Transverse colon (tissue), 4 donors: Measurements from ENCODE around the gene MAD2L1BP. TPM values are rescaled to one million over a fixed set of nuclear protein-coding genes. Genes with fewer than 3 reads are reported as not detected.

Experiments used
- DNase-seq: peaks from one replicate; pipeline ENCODE4 v3.0.0-alpha.2; 2019
- H3K27ac ChIP-seq, 4 donors: fragments of 200-600 bp; sonication (generic); 2 replicates each; pipeline ENCODE4 v1.5.1; 2016 to 2018; ENCODE audit warnings: inconsistent platforms in 4 of 4
- H3K27me3 ChIP-seq: fragments of 200-600 bp; sonication (generic); 2 replicates; pipeline ENCODE4 v1.5.1; 2017; ENCODE audit warnings: inconsistent platforms
- H3K36me3 ChIP-seq, 4 donors: fragments of 200-600 bp; sonication (generic); 2 replicates each; pipeline ENCODE4 v1.5.1; 2017 to 2019; ENCODE audit warnings: inconsistent platforms in 4 of 4
- H3K4me1 ChIP-seq, 4 donors: fragments of 200-600 bp; sonication (generic); 2 replicates each; pipeline ENCODE4 v1.5.1; 2017 to 2020; ENCODE audit warnings: inconsistent platforms in 4 of 4
- H3K4me3 ChIP-seq, 4 donors: fragments of 200-600 bp; sonication (generic); 1 replicate in 1 of 4; 2 replicates in 3 of 4; pipeline versions ENCODE4 v1.5.1 to v1.6.1; 2017 to 2019; ENCODE audit warnings: inconsistent platforms in 4 of 4
- H3K9me3 ChIP-seq, 2 donors: fragments of 200-600 bp; sonication (generic); 2 replicates each; pipeline ENCODE4 v1.5.1; 2017 to 2019; ENCODE audit warnings: inconsistent platforms in 2 of 2
- CTCF ChIP-seq, 5 experiments: fragments of 200-600 bp in 3 of 5; fragments of 450-650 bp in 2 of 5; sonication (generic) in 3 of 5; IDR thresholded peaks; 1 replicate in 2 of 5; 2 replicates in 3 of 5; pipeline ENCODE4 v1.5.1; 2016 to 2017; ENCODE audit warnings: antibody characterized with exemption in 5 of 5, inconsistent platforms in 3 of 5, mild to moderate bottlenecking in 2 of 5, moderate library complexity in 1 of 5
- EP300 ChIP-seq: sonication (generic); formaldehyde crosslinking; IDR thresholded peaks from one replicate; pipeline ENCODE4 v1.6.1; 2017; ENCODE audit warnings: antibody characterized with exemption, low read depth
- POLR2A ChIP-seq: fragments of 450-650 bp; IDR thresholded peaks from one replicate; pipeline ENCODE4 v1.6.1; 2016; ENCODE audit warnings: antibody characterized with exemption, mild to moderate bottlenecking, moderate library complexity
- POLR2AphosphoS5 ChIP-seq, 3 donors: sonication (generic); formaldehyde crosslinking; IDR thresholded peaks; one replicate each; pipeline ENCODE4 v1.6.1; 2016; ENCODE audit warnings: antibody characterized with exemption in 3 of 3
- WGBS, 2 donors: methylation state at CpG; one replicate each; pipeline ENCODE4 v1.1.5; 2018; ENCODE audit warnings: low coverage in 1 of 2; 5-methylcytosine and 5-hydroxymethylcytosine counted together
- in situ Hi-C, 4 donors: fragments of 200-750 bp; cut with MboI; loops; one replicate each; pipeline versions ENCODE4 v1.15.0 to v1.15.1; 2017; ENCODE audit warnings: low sequenced_read_pairs in 3 of 4, low pct_ligation_motif_present in 1 of 4, low pct_unique_long_range_greater_than_20kb in 1 of 4
- intact Hi-C: fragments of 100-400 bp; cut with DNase I; formaldehyde crosslinking; loops from one replicate; pipeline ENCODE4 v1.15.1; 2023; ENCODE audit warnings: low total_unique reads
- total RNA-seq, 4 donors: library from RNA; depleted of rRNA; stranded (reverse); fragments of >200 nt; gene quantifications; one replicate each; pipeline ENCODE4 v1.1.0, GENCODE V29; 2016

MAD2L1BP gene
- total RNA-seq, 4 donors from 2014 or later, result 10.0 to 61.0 (median 42.4) TPM

- intact Hi-C loops, result loop anchor here (5.0 kb wide), 2 partner anchors 92 to 412 kb away; no protein-coding TSS in a partner anchor
These were observed 29.7 kb downstream of the MAD2L1BP start for GRCh38 chr6:43665376-43665775.

DNA sequence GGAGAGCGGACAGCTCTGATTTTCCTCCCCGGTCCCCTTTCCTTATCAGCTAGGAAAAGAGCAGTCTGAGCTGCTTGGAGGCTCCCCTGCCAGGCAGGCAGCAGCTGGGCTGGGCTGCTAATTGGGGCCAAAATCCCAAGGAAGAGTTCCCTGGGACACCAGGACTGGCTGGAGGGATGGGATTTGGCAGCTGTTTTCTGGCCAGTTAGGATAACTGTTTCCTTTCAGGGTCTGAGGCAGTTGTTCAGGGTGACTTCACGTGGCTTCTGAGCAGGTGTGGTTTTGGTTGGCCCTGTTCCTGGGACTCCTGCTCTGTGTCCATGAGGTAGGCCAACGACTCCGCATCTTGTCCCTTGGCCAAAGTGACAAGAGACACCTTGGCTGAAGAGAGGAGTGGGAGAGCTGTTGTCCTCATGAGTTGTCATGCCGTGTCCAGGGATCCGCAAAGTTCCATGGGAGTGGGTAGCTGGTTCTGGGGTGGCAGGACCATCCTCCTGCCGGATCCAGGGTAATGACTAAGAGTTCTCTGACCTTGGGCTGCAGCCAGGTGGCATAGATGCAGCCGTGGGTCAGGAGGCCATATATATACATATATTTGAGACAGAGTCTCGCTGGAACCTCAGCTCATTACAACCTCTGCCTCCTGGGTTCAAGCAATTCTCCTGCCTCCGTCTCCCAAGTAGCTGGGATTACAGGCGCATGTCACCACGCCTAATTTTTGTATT is 30.7 kb downstream of the MAD2L1BP start:
- TF ChIP-seq POLR2A (no peak), EP300 (no peak), CTCF (IDR thresholded peaks at IDR 0.05) (no peak), POLR2AphosphoS5 (IDR thresholded peaks at IDR 0.05) (no peak)
- Histone ChIP-seq H3K9me3 (no peaks in the 10 kb centered on the region), H3K27me3 (no peaks in the 10 kb centered on the region), H3K36me3 (peaks cover 0 to 3% (median 0%) of the 10 kb centered on the region in 4 donors), H3K4me1 (peaks cover 12 to 34% (median 24%) of the 10 kb centered on the region in 4 donors), H3K4me3 (no peak overlapping the region), H3K27ac (no peak overlapping the region)
- in situ Hi-C loops (loop anchor here (10.0 to 25.0 kb wide), 4 partner anchors 96 to 421 kb away; partner anchors contain the start of gene VEGFA (in 2 of the 4)), intact Hi-C loops (loop anchor here (5.0 kb wide), 2 partner anchors 91 to 411 kb away; no protein-coding TSS in a partner anchor)
- 53 to 68% methylated on average over 4 to 13 of the region's 13 CpGs for WGBS, 2 donors
- DNase-seq, result no peak

More at GRCh38 chr6:43665376-43665775, 29.7 kb downstream of the MAD2L1BP start:
- DNase-seq, result no peak
- Histone ChIP-seq H3K36me3 (no peaks in the 10 kb centered on the region), H3K4me3 (no peak overlapping the region), H3K9me3 (no peaks in the 10 kb centered on the region), H3K27ac (no peak overlapping the region), H3K4me1 (peaks cover 12 to 33% (median 24%) of the 10 kb centered on the region in 4 donors), H3K27me3 (no peaks in the 10 kb centered on the region)
- in situ Hi-C loops, result loop anchor here (10.0 to 25.0 kb wide), 4 partner anchors 97 to 422 kb away; partner anchors contain the start of gene VEGFA (in 2 of the 4)
- WGBS, 2 donors, result 89% methylated on average over 1 of the region's 1 CpG; no CpG with 5 or more reads in 1 of the 2 donors
- TF ChIP-seq EP300, result no peak

DNA sequence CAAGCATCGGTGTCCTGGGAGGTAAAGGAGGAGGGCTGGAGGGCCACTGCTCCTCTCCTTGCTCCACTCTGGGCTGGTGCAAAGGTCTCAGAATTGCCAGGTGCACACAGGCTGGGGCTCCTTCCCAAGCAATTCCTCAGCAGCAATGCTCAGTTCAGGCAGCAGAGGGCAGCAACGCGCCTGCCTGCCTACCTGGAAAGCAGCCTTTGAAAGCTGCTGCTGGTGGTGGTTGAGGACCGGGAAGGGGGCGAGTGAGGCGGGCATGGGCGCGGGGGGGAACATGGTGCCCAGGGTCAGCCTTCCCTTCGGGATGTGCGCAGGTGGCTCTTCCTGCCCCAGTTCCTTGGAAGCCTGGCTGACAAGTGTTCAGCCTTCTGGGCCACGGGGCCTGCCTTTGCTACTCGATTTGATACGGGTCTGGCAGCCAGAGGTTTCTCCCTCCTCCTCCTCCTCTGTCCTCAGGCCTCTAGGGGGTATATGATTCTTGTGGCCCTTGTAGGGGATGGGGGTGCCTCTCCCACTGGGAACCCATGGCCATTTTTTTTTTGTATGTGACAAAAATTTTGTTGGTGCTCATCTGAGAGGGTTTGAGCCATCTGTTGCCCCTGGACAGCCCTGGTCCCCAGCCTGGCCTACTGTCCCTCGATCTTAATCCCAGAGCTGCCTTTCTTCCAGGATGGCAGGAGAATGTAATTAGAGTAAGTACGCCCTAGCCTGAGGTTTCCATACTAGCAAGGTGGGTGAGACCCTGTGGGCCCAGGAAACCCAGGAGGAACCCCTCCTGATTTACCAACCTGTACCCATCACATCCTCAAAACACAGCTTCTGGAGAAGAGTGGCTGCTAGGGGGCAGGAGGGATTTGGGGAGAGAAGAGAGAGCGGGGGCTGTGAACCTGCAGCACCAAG is 31.9 kb downstream of the MAD2L1BP start:
- in situ Hi-C loops (loop anchor here (10.0 to 25.0 kb wide), 4 partner anchors 95 to 420 kb away; partner anchors contain the start of gene VEGFA (in 2 of the 4)), intact Hi-C loops (loop anchor here (5.0 kb wide), 2 partner anchors 90 to 410 kb away; no protein-coding TSS in a partner anchor)
- no peaks in the 10 kb centered on the region for H3K27me3 ChIP-seq
- H3K9me3 ChIP-seq, result no peaks in the 10 kb centered on the region
- peak; percentile 93 for DNase-seq
- peaks cover 12 to 45% (median 33%) of the 10 kb centered on the region in 4 donors for H3K4me1 ChIP-seq
- TF ChIP-seq POLR2AphosphoS5 (IDR thresholded peaks at IDR 0.05), result peak in 2 of 3 donors; percentile 34 to 49
- TF ChIP-seq CTCF (IDR thresholded peaks at IDR 0.05), result peak; percentile 93 to 98 (median 95)
- no peak for TF ChIP-seq EP300
- peak; percentile 40 for TF ChIP-seq POLR2A
- peak overlapping the region in 2 of 4 donors; percentile 39 to 40 for H3K27ac ChIP-seq
- H3K4me3 ChIP-seq, result peak overlapping the region in 1 of 4 donors; percentile 7
- 0 to 9% methylated on average over 1 to 16 of the region's 16 CpGs for WGBS, 2 donors
- H3K36me3 ChIP-seq, result peaks cover 0 to 4% (median 0%) of the 10 kb centered on the region in 4 donors

DNA sequence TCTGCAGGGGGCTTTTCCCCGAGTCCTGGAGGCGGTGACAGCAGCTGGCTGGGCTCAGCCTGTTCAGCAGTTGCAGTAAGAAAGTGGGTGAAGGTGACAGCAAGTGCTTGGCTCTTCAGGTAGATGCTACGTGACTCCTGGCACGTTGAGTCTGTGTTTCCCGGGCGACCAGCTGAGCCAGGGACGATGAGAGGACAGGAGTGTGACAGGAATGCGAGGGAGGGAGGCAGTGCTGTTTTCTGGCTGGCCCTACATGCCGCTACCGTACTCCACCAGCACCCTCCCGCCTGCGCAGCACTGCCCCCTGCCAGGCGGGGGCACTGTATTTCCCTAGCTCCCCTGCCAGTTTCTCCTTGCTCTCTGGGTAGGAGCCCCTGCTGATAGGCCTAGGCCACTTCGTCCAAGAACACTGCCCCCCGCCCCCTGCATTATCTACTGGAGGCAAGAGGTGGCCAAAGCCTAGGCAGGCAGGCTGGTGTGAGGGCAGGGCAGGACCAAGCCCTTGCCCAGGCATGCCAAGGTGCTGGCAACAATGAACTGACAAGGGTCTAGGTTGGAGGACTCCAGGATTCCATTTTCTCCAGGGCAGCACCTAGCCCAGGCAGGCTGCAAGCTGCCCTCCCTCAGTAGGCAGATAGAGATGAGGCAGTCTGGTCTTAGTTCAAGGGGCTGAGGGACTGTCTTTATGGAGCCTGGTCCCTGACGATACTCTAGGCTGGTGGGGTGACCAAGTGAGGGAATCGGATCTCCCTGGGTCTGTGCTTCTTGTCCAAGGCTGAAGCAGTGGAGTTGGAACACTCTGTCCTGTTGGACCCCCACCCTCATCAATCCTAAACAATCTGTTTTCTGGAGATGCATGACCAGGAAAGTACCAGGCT is 32.8 kb downstream of the MAD2L1BP start:
- Histone ChIP-seq H3K4me3 (no peak overlapping the region), H3K9me3 (no peaks in the 10 kb centered on the region), H3K36me3 (peaks cover 0 to 4% (median 2%) of the 10 kb centered on the region in 4 donors), H3K27ac (peak overlapping the region in 3 of 4 donors; percentile 39 to 55 (median 40)), H3K4me1 (peaks cover 12 to 53% (median 37%) of the 10 kb centered on the region in 4 donors), H3K27me3 (no peaks in the 10 kb centered on the region)
- intact Hi-C loops, result loop anchor here (5.0 kb wide), 2 partner anchors 89 to 409 kb away; no protein-coding TSS in a partner anchor
- WGBS, 2 donors, result 25% methylated on average over 17 of the region's 17 CpGs; no CpG with 5 or more reads in 1 of the 2 donors
- in situ Hi-C loops, result loop anchor here (10.0 to 25.0 kb wide), 4 partner anchors 94 to 419 kb away; partner anchors contain the start of gene VEGFA (in 2 of the 4)
- TF ChIP-seq CTCF (IDR thresholded peaks at IDR 0.05) (peak; percentile 42 to 71 (median 53)), EP300 (no peak), POLR2A (peak; percentile 43), POLR2AphosphoS5 (IDR thresholded peaks at IDR 0.05) (peak in 1 of 3 donors; percentile 37)
- peak; percentile 70 for DNase-seq
